HG02623 (cell line): Measurements from ENCODE around the gene KIF16B.

Source experiments
- ATAC-seq: cut with Tn5 transposase; IDR thresholded peaks from one replicate; pipeline ENCODE4 v1.9.1; 2021; ENCODE audit warnings: moderate library complexity; ENCODE audit not compliant: unreplicated experiment

Gene KIF16B

DNA sequence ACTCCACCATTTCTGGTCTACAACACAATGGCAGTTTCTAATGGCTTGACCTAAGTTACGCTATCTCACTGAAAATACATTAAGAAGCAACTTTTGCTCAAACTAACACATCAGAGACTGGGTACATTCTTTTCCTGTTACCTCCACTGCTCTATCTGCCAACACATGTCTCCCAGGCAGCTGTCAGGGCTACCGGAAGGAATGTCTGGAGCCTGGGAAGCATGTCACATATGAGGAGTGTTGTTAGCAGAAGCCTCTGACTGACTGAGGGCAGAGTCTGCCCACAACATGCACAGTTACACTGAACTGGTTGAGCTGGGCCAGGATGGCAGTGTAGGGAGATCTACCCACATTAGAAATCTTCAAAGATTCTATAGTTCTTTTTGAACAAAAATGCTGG, 264.5 kb downstream of the KIF16B start:
- no peak for ATAC-seq

DNA sequence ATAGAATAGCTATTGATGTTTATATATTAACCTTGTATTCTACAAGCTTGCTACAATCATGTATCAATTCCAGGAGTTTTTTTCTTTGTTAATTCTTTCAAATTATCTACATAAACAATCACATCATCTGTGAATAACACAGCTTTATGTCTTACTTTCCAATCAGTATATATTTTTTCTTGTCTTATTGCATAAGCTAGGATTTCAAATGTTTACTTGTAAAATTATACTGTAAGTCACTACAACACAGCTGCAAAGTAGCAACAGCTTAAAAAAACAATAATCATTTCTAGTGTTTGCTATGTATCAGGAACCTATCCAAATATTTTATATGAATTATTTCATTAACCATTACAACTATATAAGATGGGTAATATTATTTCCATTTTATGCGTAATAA, 270.4 kb downstream of the KIF16B start:
- no peak for ATAC-seq

DNA sequence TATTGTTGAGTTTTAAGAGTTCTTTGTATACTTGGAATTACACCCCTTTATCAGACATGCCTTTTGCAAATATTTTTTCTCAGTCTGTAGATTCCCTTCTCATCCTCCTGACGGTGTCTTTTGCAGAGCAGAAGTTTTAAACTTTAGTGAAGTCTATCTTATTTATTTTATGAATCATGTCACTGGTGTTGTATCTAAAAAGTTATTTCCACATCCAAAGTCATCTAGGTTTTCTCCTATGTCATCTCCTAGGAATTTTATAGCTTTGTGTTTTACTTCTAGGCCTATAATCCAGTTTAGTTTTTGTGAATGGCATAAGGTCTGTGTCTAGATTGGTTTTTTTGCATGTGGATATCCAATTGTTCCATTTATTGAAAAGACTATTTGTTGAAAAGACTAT, 271.3 kb downstream of the KIF16B start:
- no peak for ATAC-seq

DNA sequence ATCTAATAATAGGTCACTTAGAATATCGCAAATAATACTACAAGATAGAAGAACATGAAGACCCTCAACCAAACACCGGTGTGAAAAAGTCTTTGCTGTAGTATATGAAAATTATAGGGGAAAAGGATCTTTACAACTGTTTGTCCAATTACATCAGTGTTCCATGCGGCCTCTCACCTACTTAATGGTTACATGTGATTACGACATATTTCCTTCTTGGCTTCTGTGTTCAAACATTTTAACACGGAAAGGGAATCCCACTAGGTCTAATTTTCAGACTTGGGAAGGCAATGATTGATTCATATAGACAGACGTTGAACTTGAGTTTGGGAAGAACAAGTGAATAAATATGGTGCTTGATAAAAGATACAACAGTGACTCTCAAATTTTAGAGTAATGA, 273.4 kb downstream of the KIF16B start:
- no peak for ATAC-seq

DNA sequence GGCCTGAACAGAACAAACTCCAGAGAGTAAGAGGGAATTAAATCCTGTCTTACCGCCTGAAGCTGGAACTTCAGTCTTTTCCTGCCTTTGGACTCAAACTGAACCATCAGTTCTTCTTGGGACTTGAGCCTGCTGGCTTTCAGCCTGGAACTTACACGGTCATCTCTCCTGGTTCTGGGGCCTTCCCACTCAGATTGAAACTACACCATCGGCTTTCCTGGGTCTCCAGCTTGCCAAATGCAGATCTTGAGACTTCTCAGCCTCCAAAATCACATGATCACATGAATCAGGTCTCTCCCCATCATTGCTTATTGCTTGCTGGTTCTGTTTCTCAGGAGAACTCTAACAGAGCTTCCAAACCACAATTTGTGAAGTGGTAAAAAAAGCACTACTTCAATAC, 276.3 kb downstream of the KIF16B start:
- ATAC-seq: no peak

DNA sequence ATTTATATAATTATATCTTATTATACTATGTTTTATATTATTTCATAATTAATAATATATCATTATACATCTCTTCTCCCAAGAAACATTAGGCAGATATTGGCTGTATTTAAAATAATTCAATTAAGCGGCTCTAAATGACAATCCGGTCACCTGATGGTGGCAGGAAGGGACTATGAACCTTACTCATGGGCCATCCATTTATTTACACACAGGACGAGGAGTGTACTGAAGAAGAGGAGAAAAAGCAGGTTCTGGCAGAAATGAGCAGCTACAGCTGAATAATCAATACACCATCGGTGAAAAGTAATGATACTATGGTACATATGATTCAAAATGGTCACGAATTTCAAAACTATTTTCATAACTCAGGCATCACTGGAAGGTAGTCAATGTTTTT, 277.7 kb downstream of the KIF16B start:
- ATAC-seq: no peak

DNA sequence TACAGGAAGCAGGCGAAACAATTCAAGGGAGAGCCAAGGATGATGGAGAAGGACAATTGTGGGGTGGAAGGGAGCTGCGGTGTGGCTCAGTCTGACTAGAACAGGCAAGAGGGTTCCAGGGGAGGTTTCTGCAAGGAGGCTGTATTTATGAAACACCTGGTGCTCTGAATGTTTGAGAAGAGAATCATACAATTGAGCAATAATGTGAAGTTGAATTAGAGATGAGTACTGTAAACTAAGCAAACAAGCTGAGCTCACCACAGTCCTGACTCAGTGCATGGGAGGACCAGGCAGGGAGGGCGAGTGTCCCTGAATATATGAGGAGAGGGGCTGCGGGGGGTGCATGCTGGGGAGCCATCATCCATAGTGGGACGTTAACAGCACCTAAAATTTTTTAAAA, 279.7 kb downstream of the KIF16B start:
- no peak for ATAC-seq

DNA sequence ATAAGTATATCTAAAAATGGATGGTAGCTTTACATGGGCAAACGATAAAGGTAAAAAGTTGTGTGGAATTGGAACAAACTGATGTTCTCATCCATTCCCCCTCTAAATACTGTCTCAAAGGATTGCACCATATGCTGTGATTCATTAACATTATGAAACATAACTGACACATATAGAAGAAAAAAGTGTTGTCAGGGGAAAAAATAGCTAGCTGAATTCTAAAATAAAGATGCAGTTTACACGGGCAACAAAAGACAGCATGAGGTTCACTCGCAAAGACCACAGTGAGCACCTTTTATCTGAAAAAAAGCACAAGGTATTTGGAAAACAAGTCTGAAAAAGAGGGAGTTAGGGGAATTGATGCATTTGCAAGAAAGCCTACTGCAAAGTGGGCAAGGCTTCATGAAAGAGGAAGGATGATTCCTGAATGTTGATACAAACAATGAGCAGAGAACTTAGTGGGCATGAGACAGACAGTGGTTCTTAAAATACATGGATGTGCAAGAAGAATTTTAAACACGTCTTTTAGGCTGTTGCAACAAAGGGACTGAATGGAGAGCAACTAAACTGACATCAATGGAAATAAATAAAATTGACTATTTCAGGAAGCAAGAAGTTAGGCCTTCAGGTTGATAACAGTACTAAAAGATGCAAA, 280.9 kb downstream of the KIF16B start:
- no peak for ATAC-seq

DNA sequence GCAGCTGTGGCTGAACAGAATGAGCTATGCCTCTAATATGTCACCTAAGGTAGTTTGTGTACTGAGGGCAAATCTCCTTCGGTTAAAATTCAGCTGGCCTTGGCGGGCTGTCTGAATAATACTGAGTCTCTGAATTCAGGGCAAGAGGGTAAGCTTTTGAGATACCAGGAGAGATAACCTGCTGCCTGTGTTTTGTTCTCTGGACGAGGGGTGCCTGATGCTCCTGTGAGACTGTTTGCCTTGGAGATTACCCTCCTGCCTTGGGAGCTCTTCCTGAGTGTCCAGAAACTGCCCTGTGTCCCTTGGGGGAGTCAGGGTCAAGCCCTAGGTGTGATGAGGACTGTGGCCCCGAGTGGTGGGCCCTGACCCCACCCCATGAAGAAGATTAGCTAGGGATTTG, 282.9 kb downstream of the KIF16B start:
- no peak for ATAC-seq

DNA sequence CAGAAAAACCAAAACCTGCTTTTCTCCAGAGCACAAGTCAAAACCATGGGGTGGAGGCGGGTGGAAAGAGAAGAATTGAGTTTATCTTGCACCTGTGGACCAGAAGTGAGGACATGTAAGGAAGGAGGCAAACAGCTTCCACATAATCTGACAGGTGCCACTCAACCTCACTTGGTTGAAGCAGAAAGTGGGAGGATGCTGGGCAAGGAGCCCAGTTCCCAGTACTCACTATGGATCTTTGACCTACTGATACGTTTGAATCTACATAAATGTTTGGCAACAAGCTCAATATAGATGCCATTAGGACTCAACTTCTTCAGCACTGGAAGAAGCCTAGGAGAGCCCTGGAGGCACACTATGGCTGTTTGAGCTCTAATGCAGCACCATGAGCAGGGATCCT, 285.5 kb downstream of the KIF16B start:
- ATAC-seq: no peak

DNA sequence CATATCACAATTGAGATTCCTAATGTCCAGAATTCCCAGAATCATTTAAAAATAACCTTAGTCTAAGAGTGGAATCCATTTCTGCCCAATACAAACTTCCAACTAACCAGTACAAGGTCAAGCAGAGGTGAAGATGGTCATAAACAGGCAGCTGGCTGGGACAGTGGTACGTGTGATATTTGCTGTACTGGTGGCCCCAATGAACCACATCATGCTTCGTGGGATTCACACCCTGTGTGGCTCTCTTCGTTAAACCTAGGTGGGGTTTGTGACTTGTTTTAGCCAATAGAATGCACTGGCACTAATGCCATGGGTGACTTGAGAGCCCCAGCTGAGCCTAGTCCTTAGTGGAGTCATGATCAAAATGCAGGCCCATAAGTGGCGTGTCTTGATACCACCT, 286.6 kb downstream of the KIF16B start:
- ATAC-seq: no peak

DNA sequence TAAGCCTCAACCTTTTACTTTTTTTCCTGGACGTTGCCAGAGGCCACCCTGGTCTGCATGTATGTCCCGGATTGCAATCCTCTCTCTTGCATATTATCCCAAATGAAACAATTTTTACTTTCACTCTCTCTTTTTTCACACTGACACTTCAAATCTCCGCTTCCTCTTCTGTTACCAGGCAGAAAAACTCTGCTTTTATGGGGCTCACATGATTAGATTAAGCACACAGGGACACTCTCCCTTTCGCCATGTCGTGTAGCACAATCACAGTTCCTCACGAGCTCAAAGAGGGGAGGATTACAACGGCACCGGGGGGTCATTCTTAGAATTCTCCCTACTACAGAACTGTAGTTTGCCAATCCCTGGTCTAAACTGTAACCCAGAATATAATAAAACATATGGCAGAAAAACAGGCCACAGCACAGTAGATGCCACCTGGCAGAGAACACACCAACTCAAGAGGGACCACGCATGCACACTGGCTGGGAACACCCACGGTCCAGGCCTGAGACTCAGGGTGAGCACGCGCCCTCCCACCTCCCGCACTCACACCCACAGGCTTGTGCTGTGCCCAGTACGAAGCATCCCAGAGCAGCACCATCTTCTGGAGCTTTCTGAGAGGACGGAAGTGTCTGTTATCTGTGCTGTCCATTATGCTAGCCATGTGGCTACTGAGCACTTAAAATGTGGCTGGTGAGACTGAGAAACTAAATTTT, 288.7 kb downstream of the KIF16B start:
- no peak for ATAC-seq

DNA sequence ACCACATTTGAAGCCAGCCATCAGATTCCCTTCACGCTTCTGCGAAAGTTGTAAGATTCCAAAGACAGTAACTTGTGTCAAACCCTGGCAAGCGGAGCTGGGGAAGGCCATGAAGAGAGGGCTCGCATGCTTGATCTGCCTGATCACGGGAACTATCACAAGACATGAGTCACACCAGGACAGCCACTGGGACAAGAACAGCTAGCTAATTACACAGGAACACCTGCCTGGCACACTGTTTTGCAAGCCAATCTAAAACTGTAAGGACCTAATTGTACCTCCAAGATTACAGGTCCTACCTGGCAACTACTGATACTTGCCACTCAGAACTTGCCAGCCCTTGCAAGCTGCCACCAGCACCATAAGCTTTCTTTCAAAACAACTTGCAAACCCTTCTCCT, 289.3 kb downstream of the KIF16B start:
- no peak for ATAC-seq

DNA sequence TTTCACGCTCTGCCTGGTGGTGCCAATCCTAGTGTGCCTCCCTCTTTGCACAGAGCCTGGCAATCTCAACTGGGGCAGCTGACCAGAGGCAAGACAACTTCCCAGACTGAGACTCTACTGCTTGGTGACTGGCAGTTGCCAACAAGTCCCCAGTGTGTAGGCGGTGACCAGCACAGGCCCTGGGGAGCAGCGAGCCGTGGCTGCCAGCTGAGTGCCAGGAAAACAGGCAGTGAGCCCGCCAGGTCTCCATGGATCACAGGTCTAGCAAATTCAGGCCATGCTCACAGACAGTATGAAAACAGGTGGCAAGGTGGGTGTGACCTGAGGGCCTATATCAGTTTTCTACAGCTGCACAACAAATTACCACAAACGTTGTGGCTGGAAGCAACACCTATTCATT, 289.9 kb downstream of the KIF16B start:
- no peak for ATAC-seq

DNA sequence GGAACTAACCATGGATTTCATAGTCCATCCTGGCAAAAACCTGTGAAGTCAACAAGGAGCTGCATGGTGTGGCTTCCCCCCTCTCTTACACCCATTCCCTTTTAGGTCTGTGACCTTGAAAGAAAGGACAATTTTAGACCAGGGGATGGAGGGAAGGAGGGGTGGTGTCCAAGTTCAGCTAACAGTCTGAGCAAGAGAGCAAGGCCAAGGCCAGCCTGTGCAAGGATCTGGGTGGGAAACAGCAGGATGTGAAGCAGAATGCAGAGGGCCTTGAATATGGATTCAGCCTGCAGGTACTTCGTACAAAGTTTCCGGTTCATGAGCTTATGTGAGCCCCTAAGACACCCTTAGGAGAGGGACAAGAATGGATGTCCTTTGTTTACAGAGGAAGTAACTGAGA, 293.0 kb downstream of the KIF16B start:
- no peak for ATAC-seq

DNA sequence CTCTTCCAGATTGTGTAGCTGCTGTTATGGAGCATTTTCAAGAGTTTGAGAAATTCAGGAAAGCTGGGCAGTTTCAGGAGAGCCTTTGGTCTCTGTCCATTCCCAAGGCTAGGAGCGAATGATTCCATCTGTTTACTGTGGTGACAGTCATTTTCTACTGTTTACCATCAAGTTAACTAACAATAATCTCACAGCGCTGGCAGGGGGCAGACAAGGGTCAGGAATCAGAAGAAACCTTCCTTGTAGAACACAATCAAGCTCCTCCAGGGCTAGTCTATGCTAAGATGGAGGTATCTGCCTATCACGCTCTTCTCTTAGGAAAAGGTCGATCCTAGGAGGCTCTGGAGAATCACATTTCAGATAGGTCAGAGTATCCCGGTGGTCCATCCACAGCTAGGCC, 293.9 kb downstream of the KIF16B start:
- ATAC-seq: no peak

DNA sequence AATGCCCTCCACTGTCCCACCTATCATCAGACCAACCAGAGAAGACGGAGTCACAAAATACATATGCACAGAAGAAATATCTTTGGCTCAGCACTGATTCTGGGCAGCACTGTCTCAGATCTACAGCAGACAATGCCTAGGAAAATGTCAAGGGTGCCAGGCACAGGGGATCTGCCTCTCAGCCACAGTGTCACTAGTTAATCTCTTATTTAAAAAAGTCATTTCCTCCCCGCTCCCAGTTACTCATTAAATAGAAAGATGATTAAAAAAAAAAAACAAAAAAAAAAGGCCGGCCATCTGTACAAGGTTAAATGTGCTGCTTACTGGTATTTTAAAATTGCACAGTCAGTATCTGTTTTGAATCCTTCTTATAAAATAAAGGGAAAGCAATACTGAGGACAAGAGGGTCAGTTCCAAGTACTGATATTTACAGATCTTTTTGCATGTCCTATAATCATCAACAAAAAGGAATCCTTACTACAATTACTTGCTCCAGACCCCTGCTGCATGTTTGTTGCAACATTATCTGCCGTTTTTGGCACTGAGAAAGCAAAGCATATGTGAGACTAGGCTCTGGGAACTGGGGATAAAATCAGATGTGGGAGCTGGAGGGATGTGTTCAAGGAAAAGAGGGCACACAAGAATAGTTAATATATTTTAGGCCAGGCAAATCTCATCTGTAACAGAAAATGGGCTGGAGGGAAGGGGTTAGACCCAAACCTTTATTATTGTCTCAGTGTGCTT, 299.3 kb downstream of the KIF16B start:
- ATAC-seq: no peak

DNA sequence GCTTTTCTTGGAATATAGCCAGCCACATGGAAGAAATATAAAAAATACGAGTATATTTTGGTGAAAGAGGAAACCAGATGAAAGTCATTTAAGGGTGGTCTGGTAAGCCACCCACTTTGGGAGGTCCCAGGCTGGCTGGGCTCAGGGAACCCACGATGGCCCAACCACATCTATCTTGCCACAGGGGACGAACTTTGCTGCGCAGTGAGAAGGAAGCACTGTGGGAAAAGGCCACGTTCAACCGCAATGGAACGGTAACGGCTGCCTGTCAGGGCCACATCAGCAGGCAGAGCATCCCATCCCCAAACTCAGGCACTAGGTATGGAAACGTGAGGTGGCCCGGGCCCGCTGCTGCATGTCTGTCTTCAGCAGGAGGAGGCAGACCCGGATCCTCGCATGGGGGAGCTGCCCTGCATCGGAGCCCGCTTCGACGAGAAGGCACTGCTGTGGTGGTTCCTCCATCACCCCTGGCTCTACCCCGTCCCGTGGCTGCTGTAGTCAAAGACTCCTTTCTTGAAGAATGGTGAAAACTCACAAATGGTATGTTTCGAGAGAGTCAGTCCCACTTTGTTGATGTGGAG, 300.4 kb downstream of the KIF16B start:
- ATAC-seq: no peak

DNA sequence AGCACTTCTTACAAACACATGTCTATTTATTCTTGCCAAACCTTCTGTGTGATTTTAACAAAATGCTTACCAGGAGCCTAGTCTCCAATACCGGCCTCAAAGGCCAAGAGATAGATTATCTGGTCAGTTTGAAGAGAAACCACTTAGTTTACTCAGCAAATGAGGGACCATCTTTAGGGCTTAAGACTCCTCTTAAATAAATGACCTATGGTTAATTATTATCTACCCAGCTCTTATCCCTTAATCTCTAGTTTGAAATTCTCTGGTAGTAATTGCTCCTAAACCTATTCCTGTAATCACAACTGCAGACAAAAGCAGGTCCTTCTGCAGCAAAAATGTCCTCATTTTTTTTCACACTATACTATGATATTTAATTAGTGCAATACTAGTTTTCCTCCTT, 301.8 kb downstream of the KIF16B start:
- no peak for ATAC-seq

DNA sequence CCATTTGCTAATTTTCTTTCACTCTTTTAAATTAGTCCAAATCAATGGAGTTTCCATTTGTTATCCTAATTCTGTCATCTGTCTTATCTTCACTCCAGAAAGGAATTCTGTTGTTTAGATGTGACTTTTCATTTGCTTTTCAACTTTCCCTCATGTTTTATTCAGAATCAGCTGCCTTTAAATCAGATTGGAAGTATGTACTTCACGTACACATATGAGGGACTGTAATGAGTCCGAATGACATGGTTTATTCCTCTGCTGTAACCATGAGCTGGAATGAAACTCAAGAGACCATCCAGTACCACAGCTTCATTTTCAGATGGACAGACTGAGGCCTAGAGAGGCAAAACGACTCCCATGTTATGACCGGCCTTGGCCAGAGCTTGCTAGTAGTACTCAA, 302.3 kb downstream of the KIF16B start:
- ATAC-seq: no peak

DNA sequence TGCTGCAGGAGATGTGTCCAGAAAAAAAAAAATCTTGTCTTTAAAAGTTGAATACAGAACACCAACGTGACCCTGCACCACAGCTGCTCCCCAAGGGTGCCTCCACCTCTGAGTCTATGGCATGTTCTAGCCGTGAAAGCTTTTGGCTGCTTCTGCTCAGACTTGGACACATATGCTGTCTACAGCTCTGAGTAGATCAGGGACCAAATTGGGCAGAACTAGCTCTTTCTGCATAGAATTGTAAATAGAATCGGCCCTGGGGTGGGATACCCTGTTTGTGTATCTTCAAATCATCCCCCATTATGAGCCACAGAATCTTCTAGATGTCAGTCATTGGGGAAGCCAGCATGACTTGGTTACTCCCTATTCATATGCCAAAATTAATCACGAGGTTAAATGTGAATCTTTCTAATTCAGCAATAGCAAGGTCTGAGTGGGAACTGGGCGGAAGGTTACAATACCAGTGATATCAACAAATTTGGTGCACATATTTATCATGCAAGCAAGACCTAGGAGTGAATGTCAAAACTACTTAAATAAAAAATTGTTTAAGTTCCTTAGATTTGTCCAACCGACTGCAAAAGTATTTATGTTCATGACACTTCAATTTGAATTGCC, 302.8 kb downstream of the KIF16B start:
- ATAC-seq: no peak
